ENCODE results near the gene TAS2R50. TPM values are rescaled to one million over a fixed set of nuclear protein-coding genes. Genes with fewer than 3 reads are reported as not detected.

The TAS2R50 gene
- total RNA-seq, 2 donors from 2014 or later: 0.55 to 1.3 TPM

GRCh38 chr12:10966314-10966713, 20.4 kb downstream of the TAS2R50 start:
- ATAC-seq: no peak
- no peaks in the 10 kb centered on the region for H3K9me3 Mint-ChIP-seq
- H3K36me3 Mint-ChIP-seq: no peaks in the 10 kb centered on the region
- DNase-seq (ENCODE audit: low spot score in 2 of 2): no peak
- H3K27ac Mint-ChIP-seq: no peak overlapping the region

GRCh38 chr12:10965476-10965875, 21.2 kb downstream of the TAS2R50 start:
- no peak overlapping the region for H3K27ac Mint-ChIP-seq
- DNase-seq (ENCODE audit: low spot score in 2 of 2) (no peak), ATAC-seq (no peak)
- no peaks in the 10 kb centered on the region for H3K9me3 Mint-ChIP-seq
- H3K36me3 Mint-ChIP-seq: no peaks in the 10 kb centered on the region

- ATAC-seq (no peak), DNase-seq (ENCODE audit: low spot score in 2 of 2) (no peak)
- H3K27ac Mint-ChIP-seq: no peak overlapping the region
- peaks cover 21 to 30% of the 10 kb centered on the region in 2 donors for H3K36me3 Mint-ChIP-seq
- H3K9me3 Mint-ChIP-seq: peaks cover 4 to 15% of the 10 kb centered on the region in 2 donors
Observed at GRCh38 chr12:10960211-10960610, 26.5 kb downstream of the TAS2R50 start.

- ATAC-seq (no peak), DNase-seq (ENCODE audit: low spot score in 2 of 2) (no peak)
- no peak overlapping the region for H3K27ac Mint-ChIP-seq
- peaks cover 25 to 34% of the 10 kb centered on the region in 2 donors for H3K36me3 Mint-ChIP-seq
- peaks cover 6 to 19% of the 10 kb centered on the region in 2 donors for H3K9me3 Mint-ChIP-seq
Observed at GRCh38 chr12:10959804-10960203, 26.9 kb downstream of the TAS2R50 start.

GRCh38 chr12:10957741-10958140, 29.0 kb downstream of the TAS2R50 start:
- ATAC-seq (no peak), DNase-seq (ENCODE audit: low spot score in 2 of 2) (no peak)
- Mint-ChIP-seq H3K36me3 (peaks cover 44% of the 10 kb centered on the region in 2 donors), H3K9me3 (peaks cover 11 to 26% of the 10 kb centered on the region in 2 donors), H3K27ac (no peak overlapping the region)

- Mint-ChIP-seq H3K9me3 (peaks cover 11 to 26% of the 10 kb centered on the region in 2 donors), H3K36me3 (peaks cover 46 to 47% of the 10 kb centered on the region in 2 donors), H3K27ac (no peak overlapping the region)
- DNase-seq (ENCODE audit: low spot score in 2 of 2): no peak
- ATAC-seq: no peak
Observed at GRCh38 chr12:10956085-10956484, 30.6 kb downstream of the TAS2R50 start.

- ATAC-seq (no peak), DNase-seq (ENCODE audit: low spot score in 2 of 2) (no peak)
- peaks cover 15 to 34% of the 10 kb centered on the region in 2 donors for H3K9me3 Mint-ChIP-seq
- peaks cover 42 to 44% of the 10 kb centered on the region in 2 donors for H3K36me3 Mint-ChIP-seq
- H3K27ac Mint-ChIP-seq: no peak overlapping the region
Observed at GRCh38 chr12:10952645-10953044, 34.1 kb downstream of the TAS2R50 start.

GRCh38 chr12:10943167-10943566, 43.5 kb downstream of the TAS2R50 start:
- H3K36me3 Mint-ChIP-seq: peaks cover 7 to 10% of the 10 kb centered on the region in 2 donors

GRCh38 chr12:10941916-10942607, 44.6 kb downstream of the TAS2R50 start:
- Mint-ChIP-seq H3K36me3 (peaks cover 0 to 7% of the 10 kb centered on the region in 2 donors), H3K9me3 (peaks cover 7 to 10% of the 10 kb centered on the region in 2 donors), H3K27ac (peak overlapping the region in 1 of 2 donors; percentile 24)
- ATAC-seq (peak in 1 of 2 donors; percentile 20), DNase-seq (ENCODE audit: low spot score in 2 of 2) (no peak)

More at GRCh38 chr12:10943167-10943566, 43.5 kb downstream of the TAS2R50 start:
- Mint-ChIP-seq H3K27ac (peak overlapping the region in 1 of 2 donors; percentile 68), H3K9me3 (peaks cover 16 to 17% of the 10 kb centered on the region in 2 donors)
- DNase-seq (ENCODE audit: low spot score in 2 of 2) (no peak), ATAC-seq (no peak)

GRCh38 chr12:10941369-10941768, 45.3 kb downstream of the TAS2R50 start:
- H3K9me3 Mint-ChIP-seq: peaks cover 0 to 5% of the 10 kb centered on the region in 2 donors
- DNase-seq (ENCODE audit: low spot score in 2 of 2) (no peak), ATAC-seq (no peak)
- H3K27ac Mint-ChIP-seq: no peak overlapping the region
- H3K36me3 Mint-ChIP-seq: no peaks in the 10 kb centered on the region

- no peak overlapping the region for H3K27ac Mint-ChIP-seq
Observed at GRCh38 chr12:10940389-10940788, 46.3 kb downstream of the TAS2R50 start.

GRCh38 chr12:10939163-10939562, 47.5 kb downstream of the TAS2R50 start, which contains the start of gene TAS2R14:
TAS2R14 (minus strand) TSS chr12:10939263; CDS start chr12:10939207, 56 bp downstream.
- no peak for ATAC-seq
- no peak for DNase-seq (ENCODE audit: low spot score in 2 of 2)
- no peaks in the 10 kb centered on the region for H3K9me3 Mint-ChIP-seq
- no peak within 1 kb of the TSS for H3K27ac Mint-ChIP-seq
- no peaks in the 10 kb centered on the region for H3K36me3 Mint-ChIP-seq

More at GRCh38 chr12:10940389-10940788, 46.3 kb downstream of the TAS2R50 start:
- Mint-ChIP-seq H3K9me3 (peaks cover 0 to 5% of the 10 kb centered on the region in 2 donors), H3K36me3 (no peaks in the 10 kb centered on the region)
- no peak for ATAC-seq
- no peak for DNase-seq (ENCODE audit: low spot score in 2 of 2)

- Mint-ChIP-seq H3K36me3 (no peaks in the 10 kb centered on the region), H3K27ac (no peak overlapping the region), H3K9me3 (no peaks in the 10 kb centered on the region)
- DNase-seq (ENCODE audit: low spot score in 2 of 2) (no peak), ATAC-seq (no peak)
Observed at GRCh38 chr12:10936506-10936905, 50.2 kb downstream of the TAS2R50 start.

Other genes with a start within 250 kb of the TAS2R50 start
- not detected for gene TAS2R7, start 184.3 kb downstream of the TAS2R50 start, total RNA-seq
- not detected for gene TAS2R8, start 179.6 kb downstream of the TAS2R50 start, total RNA-seq
- not detected for gene TAS2R9, start 176.7 kb downstream of the TAS2R50 start, total RNA-seq
- gene TAS2R10, start 160.6 kb downstream of the TAS2R50 start, total RNA-seq: not detected
- gene PRR4, start 137.4 kb downstream of the TAS2R50 start, total RNA-seq: 1 to 10 TPM in 1 of 2 donors, under 1 TPM in 1; 0.48 to 2.4 TPM
- 10 to 100 TPM in 1 of 2 donors, 1 to 10 TPM in 1; 7.8 to 25.1 TPM for gene PRH1, start 102.7 kb downstream of the TAS2R50 start, total RNA-seq
- 1 to 10 TPM in 1 of 2 donors, under 1 TPM in 1; 0.23 to 1.3 TPM for gene TAS2R13, start 77.3 kb downstream of the TAS2R50 start, total RNA-seq
- not detected for gene PRH2, start 57.7 kb downstream of the TAS2R50 start, total RNA-seq
- gene TAS2R14, start 47.6 kb downstream of the TAS2R50 start, total RNA-seq: 1 to 10 TPM; 1.0 to 3.0 TPM
- gene TAS2R20, start 11.4 kb upstream of the TAS2R50 start, total RNA-seq: 1 to 10 TPM; 1.5 to 3.7 TPM
- 1 to 10 TPM; 3.2 to 4.7 TPM for gene TAS2R19, start 35.7 kb upstream of the TAS2R50 start, total RNA-seq
- 1 to 10 TPM; 4.3 to 4.4 TPM for gene TAS2R31, start 44.5 kb upstream of the TAS2R50 start, total RNA-seq
- gene TAS2R46, start 75.4 kb upstream of the TAS2R50 start, total RNA-seq: 1 to 10 TPM; 1.5 to 2.4 TPM
- gene TAS2R43, start 105.4 kb upstream of the TAS2R50 start, total RNA-seq: 1 to 10 TPM in 1 of 2 donors, under 1 TPM in 1; 0.30 to 2.7 TPM
- gene TAS2R30, start 147.7 kb upstream of the TAS2R50 start, total RNA-seq: 1 to 10 TPM; 2.9 to 3.9 TPM
- 1 to 10 TPM; 5.4 to 7.0 TPM for gene SMIM10L1, start 184.3 kb upstream of the TAS2R50 start, total RNA-seq
- not detected for gene TAS2R42, start 200.0 kb upstream of the TAS2R50 start, total RNA-seq

Measured in activated naive CD4-positive, alpha-beta T cell treated with anti-CD3 and anti-CD28 coated beads, Interleukin-2, amount 50 U/mL, for 72 hours (primary cell).